Activated CD4-positive, alpha-beta memory T cell treated with anti-CD3 and anti-CD28 coated beads for 36 hours (primary cell): ENCODE results near the gene MEI1. TPM values are rescaled to one million over a fixed set of nuclear protein-coding genes. Genes with fewer than 3 reads are reported as not detected.
A peak's percentile ranks its signal among the peaks of the same experiment; 100 is the strongest.
"Not testable (repeated sequence)": the region's sequence is repeated elsewhere in the genome, so short reads cannot be mapped to it uniquely, and the experiment has no call there.

Source experiments
- CTCF ChIA-PET: fragments of 350-600 bp; sonication (Branson Sonifier 250); formaldehyde crosslinking; loops from one replicate; lab custom pipeline; 2021; ENCODE audit warnings: antibody characterized with exemption, inconsistent platforms; lab: Charles Lee
- POLR2A ChIA-PET: fragments of 350-600 bp; sonication (Branson Sonifier 250); formaldehyde crosslinking; loops from one replicate; lab custom pipeline; 2021; ENCODE audit warnings: antibody characterized with exemption; lab: Charles Lee
- DNase-seq: peaks from one replicate; pipeline ENCODE4 v3.0.0-alpha.2; 2020
- H3K27ac Mint-ChIP-seq: one replicate; pipeline ENCODE4 v1.8.0; 2021; ENCODE audit warnings: mixed read lengths
- H3K27me3 Mint-ChIP-seq: one replicate; pipeline ENCODE4 v1.8.0; 2021; ENCODE audit warnings: mixed read lengths
- H3K36me3 Mint-ChIP-seq: one replicate; pipeline ENCODE4 v1.8.0; 2021; ENCODE audit warnings: mixed read lengths
- H3K4me1 Mint-ChIP-seq: one replicate; pipeline ENCODE4 v1.8.0; 2021; ENCODE audit warnings: low read depth, mixed read lengths
- H3K4me3 Mint-ChIP-seq: one replicate; pipeline ENCODE4 v1.8.0; 2021; ENCODE audit warnings: mild to moderate bottlenecking, mixed read lengths
- H3K9me3 Mint-ChIP-seq: one replicate; pipeline ENCODE4 v1.8.0; 2021; ENCODE audit warnings: mixed read lengths
- intact Hi-C: fragments of 100-400 bp; cut with micrococcal nuclease; formaldehyde crosslinking; loops from one replicate; pipeline ENCODE4 v1.15.1; 2023
- total RNA-seq, 2 experiments: library from RNA; stranded (reverse); gene quantifications; one replicate each; pipeline ENCODE4 v1.2.3, GENCODE V29; 2021

MEI1 gene
- total RNA-seq, 2 experiments from 2014 or later: 51.3 to 52.3 TPM

DNA sequence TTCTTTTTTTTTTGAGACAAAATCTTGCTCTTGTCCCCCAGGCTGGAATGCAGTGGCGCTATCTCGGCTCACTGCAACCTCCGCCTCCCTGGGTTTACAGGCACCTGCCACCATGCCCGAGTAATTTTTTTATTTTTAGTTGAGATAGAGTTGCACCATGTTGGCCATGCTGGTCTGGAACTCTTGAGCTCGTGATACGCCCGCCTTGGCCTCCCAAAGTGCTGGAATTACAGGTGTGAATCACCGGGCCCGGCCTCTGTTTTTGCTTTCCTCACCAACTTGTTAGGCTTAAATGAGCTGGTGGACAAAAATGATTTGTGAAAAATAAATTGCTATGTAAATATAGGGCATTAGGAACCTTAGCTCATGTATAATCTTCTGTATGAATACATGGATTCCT, 3.5 kb downstream of the MEI1 start:
- ChIA-PET POLR2A (interaction anchor here (0.5 kb wide), 1 partner anchor 100 kb away, joined by 4 read pairs; no protein-coding TSS in a partner anchor), CTCF (interaction anchor here (0.6 kb wide), 1 partner anchor 11 kb away, joined by 3 read pairs; no protein-coding TSS in a partner anchor)
- Mint-ChIP-seq H3K36me3 (no peaks in the 10 kb centered on the region), H3K4me3 (no peak overlapping the region), H3K4me1 (peaks cover 3% of the 10 kb centered on the region), H3K27me3 (no peaks in the 10 kb centered on the region), H3K9me3 (no peaks in the 10 kb centered on the region), H3K27ac (no peak overlapping the region)
- intact Hi-C loops: no loop called here
- no peak for DNase-seq

DNA sequence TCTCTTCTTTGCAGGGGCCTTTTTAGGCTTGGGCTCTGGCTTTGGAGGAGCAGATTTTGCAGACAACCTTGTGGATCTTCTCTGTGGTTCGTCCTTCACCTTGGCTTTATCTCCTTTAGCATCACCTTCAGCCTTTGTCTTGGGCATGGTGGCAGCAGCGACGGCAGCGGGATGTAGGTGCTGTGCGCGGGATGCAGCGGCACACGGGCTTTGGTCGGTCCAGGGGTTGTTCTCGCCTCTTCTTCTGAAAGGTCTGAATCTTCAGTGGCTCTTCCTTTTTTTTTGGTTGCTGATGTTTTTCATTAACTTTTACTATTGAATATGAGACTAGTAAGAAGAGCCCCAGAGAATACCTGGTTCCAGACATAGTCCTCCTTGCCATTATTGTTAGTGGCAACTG, 10.0 kb downstream of the MEI1 start:
- CTCF ChIA-PET: interaction anchor here (0.6 to 4.9 kb wide), 2 partner anchors 12 to 81 kb away, joined by 3 to 32 read pairs; no protein-coding TSS in a partner anchor
- H3K4me1 Mint-ChIP-seq: no peaks in the 10 kb centered on the region
- DNase-seq: no peak
- H3K36me3 Mint-ChIP-seq: no peaks in the 10 kb centered on the region
- no peaks in the 10 kb centered on the region for H3K9me3 Mint-ChIP-seq
- no peak overlapping the region for H3K4me3 Mint-ChIP-seq
- H3K27ac Mint-ChIP-seq: no peak overlapping the region
- no peaks in the 10 kb centered on the region for H3K27me3 Mint-ChIP-seq
- intact Hi-C loops: no loop called here
- POLR2A ChIA-PET: no interaction called here

DNA sequence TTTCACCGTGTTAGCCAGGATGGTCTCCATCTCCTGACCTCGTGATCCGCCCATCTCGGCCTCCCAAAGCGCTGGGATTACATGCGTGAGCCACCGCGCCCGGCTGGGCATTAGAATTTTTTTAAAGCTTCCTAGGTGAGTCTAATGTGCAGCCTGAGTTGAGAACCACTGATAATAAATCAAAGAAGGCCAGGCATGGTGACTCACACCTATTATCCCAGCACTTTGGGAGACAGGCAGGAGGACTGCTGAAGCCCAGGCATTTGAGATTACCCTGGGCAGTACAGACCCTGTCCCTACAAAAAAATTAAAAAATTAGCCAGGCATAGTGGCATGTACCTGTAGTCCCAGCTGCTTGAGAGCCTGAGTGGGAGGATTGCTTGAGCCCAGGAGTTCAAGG, 13.7 kb downstream of the MEI1 start:
- Mint-ChIP-seq H3K27ac (no peak overlapping the region), H3K9me3 (no peaks in the 10 kb centered on the region), H3K4me3 (no peak overlapping the region), H3K36me3 (no peaks in the 10 kb centered on the region), H3K4me1 (no peaks in the 10 kb centered on the region), H3K27me3 (no peaks in the 10 kb centered on the region)
- no peak for DNase-seq
- intact Hi-C loops: no loop called here
- ChIA-PET CTCF (no interaction called here), POLR2A (no interaction called here)

- intact Hi-C loops: no loop called here
- POLR2A ChIA-PET: no interaction called here
- H3K4me3 Mint-ChIP-seq: no peak overlapping the region
- no peaks in the 10 kb centered on the region for H3K4me1 Mint-ChIP-seq
- H3K9me3 Mint-ChIP-seq: no peaks in the 10 kb centered on the region
- H3K36me3 Mint-ChIP-seq: no peaks in the 10 kb centered on the region
- no peak overlapping the region for H3K27ac Mint-ChIP-seq
- no peaks in the 10 kb centered on the region for H3K27me3 Mint-ChIP-seq
- CTCF ChIA-PET: interaction anchor here (1.5 kb wide), 1 partner anchor 17 kb away, joined by 3 read pairs; no protein-coding TSS in a partner anchor
- no peak for DNase-seq
Measured at GRCh38 chr22:41722496-41722895, 23.2 kb downstream of the MEI1 start.

DNA sequence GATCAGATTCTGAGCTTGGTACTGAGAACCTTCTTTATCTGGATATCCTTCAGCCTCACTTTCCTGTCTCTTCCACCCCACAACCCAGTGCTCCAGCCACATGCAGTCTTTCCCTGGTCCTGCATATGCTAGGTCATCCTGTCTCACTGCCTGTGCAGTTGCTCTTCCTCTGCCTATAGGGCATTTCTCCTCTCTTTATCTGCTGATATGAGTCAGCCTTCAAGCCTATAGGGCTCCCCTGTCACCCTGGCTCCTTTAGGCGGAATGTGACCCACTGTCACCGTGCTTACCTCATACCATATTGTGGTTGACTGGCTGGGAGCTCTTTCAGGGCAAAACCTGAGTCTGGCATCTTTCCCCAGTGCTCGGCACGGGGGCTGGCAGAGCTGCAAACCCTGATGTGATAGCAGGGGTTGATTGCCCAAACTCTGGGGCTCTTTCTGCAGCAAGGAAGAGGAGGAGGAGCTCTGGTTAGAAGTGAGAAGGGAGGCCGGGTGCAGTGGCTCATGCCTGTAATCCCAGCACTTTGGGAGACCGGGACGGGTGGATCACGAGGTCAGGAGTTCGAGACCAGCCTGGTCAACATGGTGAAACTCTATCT, 26.3 kb downstream of the MEI1 start:
- intact Hi-C loops: no loop called here

GRCh38 chr22:41731609-41732008, 32.3 kb downstream of the MEI1 start:
- H3K27ac Mint-ChIP-seq: no peak overlapping the region
- no peak overlapping the region for H3K4me3 Mint-ChIP-seq
- H3K27me3 Mint-ChIP-seq: no peaks in the 10 kb centered on the region
- H3K4me1 Mint-ChIP-seq: no peaks in the 10 kb centered on the region
- ChIA-PET POLR2A (interaction anchor here (0.6 kb wide), 1 partner anchor 219 kb away, joined by 6 read pairs; no protein-coding TSS in a partner anchor), CTCF (no interaction called here)
- no peaks in the 10 kb centered on the region for H3K36me3 Mint-ChIP-seq
- DNase-seq: no peak
- H3K9me3 Mint-ChIP-seq: no peaks in the 10 kb centered on the region
- intact Hi-C loops: no loop called here

More for the DNA sequence above, 26.3 kb downstream of the MEI1 start:
- no peak overlapping the region for H3K27ac Mint-ChIP-seq
- CTCF ChIA-PET: interaction anchor here (0.7 to 2.3 kb wide), 3 partner anchors 28 to 71 kb away, joined by 3 to 7 read pairs (median 4); no protein-coding TSS in a partner anchor
- no peaks in the 10 kb centered on the region for H3K36me3 Mint-ChIP-seq
- peak; percentile 11 for DNase-seq
- POLR2A ChIA-PET: no interaction called here
- no peak overlapping the region for H3K4me3 Mint-ChIP-seq
- no peaks in the 10 kb centered on the region for H3K9me3 Mint-ChIP-seq
- no peaks in the 10 kb centered on the region for H3K4me1 Mint-ChIP-seq
- H3K27me3 Mint-ChIP-seq: no peaks in the 10 kb centered on the region

DNA sequence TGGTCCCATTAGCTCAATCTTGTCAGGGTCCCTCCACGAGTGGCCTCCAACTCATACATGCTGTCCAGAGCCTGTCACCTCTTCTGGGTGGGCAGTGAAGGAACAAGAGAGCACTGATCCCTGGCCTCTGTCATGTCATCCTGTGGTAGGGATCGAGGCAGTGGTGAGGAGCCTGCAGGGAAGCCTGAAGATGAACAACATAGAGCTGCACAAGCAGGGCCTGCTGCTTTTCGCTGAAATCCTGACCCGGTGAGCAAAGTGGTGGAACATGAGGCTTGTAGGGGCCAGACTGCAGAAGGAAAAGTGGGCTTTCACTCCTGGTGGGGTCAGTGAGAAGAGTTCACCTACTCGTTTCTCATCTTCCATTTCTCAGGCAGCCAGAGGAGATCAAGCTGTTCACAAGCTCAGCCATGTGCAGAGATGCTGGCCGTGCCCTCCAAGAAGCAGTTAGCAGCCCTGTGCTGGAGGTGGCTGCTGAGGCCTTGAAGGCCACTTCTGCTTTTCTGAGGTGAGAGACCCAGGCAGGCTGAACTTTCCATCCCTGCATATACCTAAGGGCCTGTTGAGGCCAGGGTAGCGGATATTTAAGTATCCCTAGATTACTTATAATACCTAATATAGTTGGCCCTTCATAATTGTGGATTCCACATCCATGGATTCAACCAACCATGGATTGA, 32.9 kb downstream of the MEI1 start:
- ChIA-PET CTCF (interaction anchor here (1.2 kb wide), 1 partner anchor 34 kb away, joined by 5 read pairs; no protein-coding TSS in a partner anchor), POLR2A (no interaction called here)
- Mint-ChIP-seq H3K4me1 (no peaks in the 10 kb centered on the region), H3K9me3 (no peaks in the 10 kb centered on the region), H3K27ac (no peak overlapping the region), H3K27me3 (no peaks in the 10 kb centered on the region), H3K4me3 (no peak overlapping the region), H3K36me3 (no peaks in the 10 kb centered on the region)
- no peak for DNase-seq
- intact Hi-C loops: no loop called here

- H3K27ac Mint-ChIP-seq, H3K9me3 Mint-ChIP-seq, POLR2A ChIA-PET, H3K4me1 Mint-ChIP-seq, DNase-seq, intact Hi-C loops, H3K27me3 Mint-ChIP-seq, H3K4me3 Mint-ChIP-seq, H3K36me3 Mint-ChIP-seq: not testable (repeated sequence)
- CTCF ChIA-PET: interaction anchor here (1.2 kb wide), 1 partner anchor 35 kb away, joined by 5 read pairs; no protein-coding TSS in a partner anchor
Measured at GRCh38 chr22:41733241-41733640, 33.9 kb downstream of the MEI1 start.

GRCh38 chr22:41739576-41739975, 40.3 kb downstream of the MEI1 start:
- H3K9me3 Mint-ChIP-seq: no peaks in the 10 kb centered on the region
- POLR2A ChIA-PET: no interaction called here
- H3K27ac Mint-ChIP-seq: no peak overlapping the region
- no peak for DNase-seq
- no peak overlapping the region for H3K4me3 Mint-ChIP-seq
- no peaks in the 10 kb centered on the region for H3K36me3 Mint-ChIP-seq
- H3K4me1 Mint-ChIP-seq: no peaks in the 10 kb centered on the region
- intact Hi-C loops: no loop called here
- no peaks in the 10 kb centered on the region for H3K27me3 Mint-ChIP-seq
- CTCF ChIA-PET: interaction anchor here (0.7 to 2.2 kb wide), 2 partner anchors 43 to 598 kb away, joined by 3 to 7 read pairs; no protein-coding TSS in a partner anchor

- H3K4me1 Mint-ChIP-seq: peaks cover 6% of the 10 kb centered on the region
- no peaks in the 10 kb centered on the region for H3K9me3 Mint-ChIP-seq
- ChIA-PET POLR2A (no interaction called here), CTCF (no interaction called here)
- no peaks in the 10 kb centered on the region for H3K36me3 Mint-ChIP-seq
- H3K4me3 Mint-ChIP-seq: no peak overlapping the region
- no peak for DNase-seq
- H3K27me3 Mint-ChIP-seq: peaks cover 7% of the 10 kb centered on the region
- intact Hi-C loops: no loop called here
- H3K27ac Mint-ChIP-seq: no peak overlapping the region
Measured at GRCh38 chr22:41742918-41743317, 43.6 kb downstream of the MEI1 start.

DNA sequence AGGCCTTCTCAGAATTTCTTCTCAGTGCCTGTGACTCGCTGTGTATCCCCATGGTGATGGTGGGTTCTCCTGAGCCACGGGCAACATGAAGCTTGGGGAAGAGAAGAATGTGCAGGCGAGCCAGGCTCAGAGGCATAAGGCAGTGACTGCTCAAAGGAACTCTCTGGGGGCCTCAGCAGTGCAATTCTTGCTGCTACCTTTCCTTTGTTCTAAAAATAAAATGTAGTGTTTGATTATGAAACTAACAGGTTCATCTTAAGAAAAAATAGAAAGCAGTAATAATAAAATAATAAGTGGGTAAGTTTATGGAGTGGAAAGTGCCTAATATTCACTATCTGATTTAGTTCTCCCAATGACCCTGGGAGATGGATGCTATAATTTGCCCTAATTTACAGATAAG, 46.7 kb downstream of the MEI1 start:
- no peak overlapping the region for H3K27ac Mint-ChIP-seq
- intact Hi-C loops: loop anchor here (1.0 to 5.0 kb wide), 3 partner anchors 54 to 201 kb away; partner anchors contain the start of genes CCDC134 and CENPM
- ChIA-PET CTCF (interaction anchor here (0.8 to 4.4 kb wide), 25 partner anchors 8 to 210 kb away, joined by 3 to 54 read pairs (median 7); partner anchors contain the start of genes CCDC134, CENPM, MEI1 and SREBF2), POLR2A (interaction anchor here (0.8 to 1.2 kb wide), 4 partner anchors 35 to 116 kb away, joined by 3 to 4 read pairs (median 3); partner anchors contain the start of gene CCDC134)
- no peak overlapping the region for H3K4me3 Mint-ChIP-seq
- no peaks in the 10 kb centered on the region for H3K36me3 Mint-ChIP-seq
- H3K9me3 Mint-ChIP-seq: no peaks in the 10 kb centered on the region
- peaks cover 11% of the 10 kb centered on the region for H3K27me3 Mint-ChIP-seq
- no peak for DNase-seq
- H3K4me1 Mint-ChIP-seq: peaks cover 6% of the 10 kb centered on the region
